Measurements from ENCODE around the gene CDH4.

GRCh38 chr20:61877776-61878477, 625.9 kb downstream of the CDH4 start:
- TF ChIP-seq, protein P1, sequence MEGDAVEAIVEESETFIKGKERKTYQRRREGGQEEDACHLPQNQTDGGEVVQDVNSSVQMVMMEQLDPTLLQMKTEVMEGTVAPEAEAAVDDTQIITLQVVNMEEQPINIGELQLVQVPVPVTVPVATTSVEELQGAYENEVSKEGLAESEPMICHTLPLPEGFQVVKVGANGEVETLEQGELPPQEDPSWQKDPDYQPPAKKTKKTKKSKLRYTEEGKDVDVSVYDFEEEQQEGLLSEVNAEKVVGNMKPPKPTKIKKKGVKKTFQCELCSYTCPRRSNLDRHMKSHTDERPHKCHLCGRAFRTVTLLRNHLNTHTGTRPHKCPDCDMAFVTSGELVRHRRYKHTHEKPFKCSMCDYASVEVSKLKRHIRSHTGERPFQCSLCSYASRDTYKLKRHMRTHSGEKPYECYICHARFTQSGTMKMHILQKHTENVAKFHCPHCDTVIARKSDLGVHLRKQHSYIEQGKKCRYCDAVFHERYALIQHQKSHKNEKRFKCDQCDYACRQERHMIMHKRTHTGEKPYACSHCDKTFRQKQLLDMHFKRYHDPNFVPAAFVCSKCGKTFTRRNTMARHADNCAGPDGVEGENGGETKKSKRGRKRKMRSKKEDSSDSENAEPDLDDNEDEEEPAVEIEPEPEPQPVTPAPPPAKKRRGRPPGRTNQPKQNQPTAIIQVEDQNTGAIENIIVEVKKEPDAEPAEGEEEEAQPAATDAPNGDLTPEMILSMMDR (conservative IDR thresholded peaks at IDR 0.05; ENCODE audit: low read depth, low read length) = no peak
- TF ChIP-seq ELK1 (IDR thresholded peaks at IDR 0.05; ENCODE audit: borderline replicate concordance, low read depth, low read length) (no peak), USF2 (IDR thresholded peaks at IDR 0.05; ENCODE audit: low read depth, low read length) (no peak), RCOR1 (IDR thresholded peaks at IDR 0.05; ENCODE audit: insufficient replicate concordance, low read length) (no peak), POLR2A (IDR thresholded peaks at IDR 0.05; ENCODE audit: low read depth, low read length) (no peak), MXI1 (IDR thresholded peaks at IDR 0.05; ENCODE audit: borderline replicate concordance, low read depth, low read length) (no peak), RFX5 (IDR thresholded peaks at IDR 0.05; ENCODE audit: low read depth, low read length) (no peak)

Data from IMR-90 (cell line).